ENCODE results near the gene MIDN.
A peak's percentile ranks its signal among the peaks of the same experiment; 100 is the strongest.
"Not testable (repeated sequence)": the region's sequence is repeated elsewhere in the genome, so short reads cannot be mapped to it uniquely, and the experiment has no call there.

The MIDN gene

DNA sequence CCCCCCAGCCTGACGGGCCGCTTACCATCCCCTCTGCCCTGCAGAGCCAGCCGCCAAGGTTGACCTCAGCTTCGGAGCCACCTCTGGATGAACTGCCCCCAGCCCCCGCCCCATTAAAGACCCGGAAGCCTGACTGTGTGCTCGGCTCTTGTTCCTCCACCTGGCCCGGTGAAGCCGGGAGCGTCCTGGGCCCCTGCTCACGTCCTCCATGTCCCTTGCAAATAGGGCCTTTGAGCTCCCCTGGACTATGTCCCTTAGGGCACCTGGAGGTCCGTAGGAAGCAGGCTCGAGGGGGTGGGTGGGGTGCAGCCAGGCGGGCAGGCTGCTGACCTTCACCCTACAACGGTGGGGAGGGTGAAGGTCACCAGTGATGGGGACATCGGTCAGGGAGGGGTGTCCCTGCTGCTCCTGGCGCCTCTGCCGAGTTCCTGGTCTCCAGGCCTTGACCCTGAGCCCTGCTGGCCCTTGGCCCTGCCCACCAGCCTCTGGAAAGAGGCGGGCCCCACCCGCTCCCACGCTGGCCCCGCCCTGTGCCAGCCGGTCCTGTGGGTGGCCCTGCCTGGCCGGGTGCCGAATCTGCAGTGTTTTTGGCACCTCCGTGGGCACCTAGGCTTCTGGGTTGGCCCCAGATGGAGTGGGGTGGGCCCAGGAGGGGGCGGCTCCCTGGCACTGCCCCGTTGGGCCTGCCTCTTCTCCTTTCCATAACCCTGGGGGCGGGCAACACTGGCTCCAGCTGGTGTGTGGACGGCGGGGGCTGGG lies 3.5 kb upstream of the MIDN start:
- Histone ChIP-seq H3K4me1 (ENCODE audit: control insufficient read depth, low read length) (peaks cover 51% of the 10 kb centered on the region), H3F3A (ENCODE audit: control insufficient read depth, insufficient read depth) (peaks cover 11% of the 10 kb centered on the region; the same call in 1 of the 2 replicates), H3K27me3 (ENCODE audit: control insufficient read depth, low read length) (no peaks in the 10 kb centered on the region), H3K9me2 (replicated peaks; ENCODE audit: control insufficient read depth, low read length) (no peaks in the 10 kb centered on the region), H3K4me2 (ENCODE audit: low read length) (peak overlapping the region; percentile 99), H3K4me3 (ENCODE audit: low read length) (peak overlapping the region; percentile 72), H4K20me1 (ENCODE audit: control insufficient read depth, insufficient read depth, low read depth, low read length) (no peaks in the 10 kb centered on the region), H3K36me3 (ENCODE audit: control insufficient read depth, low read length) (peaks cover 38% of the 10 kb centered on the region), H3K27ac (ENCODE audit: low read depth, low read length) (peak overlapping the region; percentile 57), H3K79me2 (ENCODE audit: control insufficient read depth, low read length) (peaks cover 49% of the 10 kb centered on the region), H3K9me3 (ENCODE audit: control insufficient read depth, insufficient read depth, low read length) (no peaks in the 10 kb centered on the region)
- no peak for TF ChIP-seq EZH2phosphoT487 (IDR thresholded peaks at IDR 0.05; ENCODE audit: borderline replicate concordance, low read length)
- TF ChIP-seq, protein P1, sequence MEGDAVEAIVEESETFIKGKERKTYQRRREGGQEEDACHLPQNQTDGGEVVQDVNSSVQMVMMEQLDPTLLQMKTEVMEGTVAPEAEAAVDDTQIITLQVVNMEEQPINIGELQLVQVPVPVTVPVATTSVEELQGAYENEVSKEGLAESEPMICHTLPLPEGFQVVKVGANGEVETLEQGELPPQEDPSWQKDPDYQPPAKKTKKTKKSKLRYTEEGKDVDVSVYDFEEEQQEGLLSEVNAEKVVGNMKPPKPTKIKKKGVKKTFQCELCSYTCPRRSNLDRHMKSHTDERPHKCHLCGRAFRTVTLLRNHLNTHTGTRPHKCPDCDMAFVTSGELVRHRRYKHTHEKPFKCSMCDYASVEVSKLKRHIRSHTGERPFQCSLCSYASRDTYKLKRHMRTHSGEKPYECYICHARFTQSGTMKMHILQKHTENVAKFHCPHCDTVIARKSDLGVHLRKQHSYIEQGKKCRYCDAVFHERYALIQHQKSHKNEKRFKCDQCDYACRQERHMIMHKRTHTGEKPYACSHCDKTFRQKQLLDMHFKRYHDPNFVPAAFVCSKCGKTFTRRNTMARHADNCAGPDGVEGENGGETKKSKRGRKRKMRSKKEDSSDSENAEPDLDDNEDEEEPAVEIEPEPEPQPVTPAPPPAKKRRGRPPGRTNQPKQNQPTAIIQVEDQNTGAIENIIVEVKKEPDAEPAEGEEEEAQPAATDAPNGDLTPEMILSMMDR (IDR thresholded peaks at IDR 0.05; ENCODE audit: low read depth, low read length, poor library complexity, severe bottlenecking): no peak

DNA sequence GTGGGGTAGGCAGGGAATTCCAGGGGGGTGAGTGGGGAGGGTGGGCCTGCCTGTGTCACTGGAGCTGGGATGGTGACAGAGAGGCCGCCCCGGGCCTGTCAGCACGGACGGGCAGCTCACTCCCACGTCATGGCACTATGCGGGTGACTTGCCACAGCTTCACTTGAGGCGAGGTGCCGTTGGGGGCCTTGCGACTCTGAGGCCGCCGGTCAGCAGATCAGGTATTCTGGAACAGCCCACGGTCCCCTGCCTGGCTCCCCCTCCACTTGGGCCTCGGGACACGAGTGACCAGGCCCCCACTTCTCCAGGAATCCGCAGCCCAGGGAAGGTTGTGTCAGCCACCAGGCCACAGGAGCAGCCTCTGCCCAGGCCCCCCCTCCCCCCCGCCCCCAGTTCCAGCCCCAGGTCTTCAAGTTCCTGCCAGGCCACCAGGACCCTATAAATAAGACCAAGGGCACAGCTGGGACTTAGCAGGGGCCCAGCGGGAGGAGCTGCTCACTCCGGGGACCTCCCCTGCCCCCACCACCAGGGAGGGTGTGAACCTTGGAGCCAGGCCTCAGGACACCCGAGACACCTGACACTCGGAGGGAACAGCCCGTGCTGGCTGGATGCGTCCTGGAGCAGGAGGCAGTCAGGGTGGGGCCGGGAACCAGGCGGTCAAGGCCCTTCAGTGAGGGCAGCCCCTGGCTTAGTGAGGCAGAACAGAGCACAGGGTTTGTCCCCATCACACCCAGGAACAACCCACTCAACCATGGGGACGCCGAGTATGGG lies 2.7 kb upstream of the MIDN start:
- Histone ChIP-seq H4K20me1 (ENCODE audit: control insufficient read depth, insufficient read depth, low read depth, low read length) (no peaks in the 10 kb centered on the region), H3F3A (ENCODE audit: control insufficient read depth, insufficient read depth) (peaks cover 11% of the 10 kb centered on the region; the same call in 1 of the 2 replicates), H3K27ac (ENCODE audit: low read depth, low read length) (no peak overlapping the region), H3K4me3 (ENCODE audit: low read length) (no peak overlapping the region), H3K4me1 (ENCODE audit: control insufficient read depth, low read length) (peaks cover 48% of the 10 kb centered on the region), H3K79me2 (ENCODE audit: control insufficient read depth, low read length) (peaks cover 57% of the 10 kb centered on the region), H3K27me3 (ENCODE audit: control insufficient read depth, low read length) (no peaks in the 10 kb centered on the region), H3K9me2 (replicated peaks; ENCODE audit: control insufficient read depth, low read length) (no peaks in the 10 kb centered on the region), H3K36me3 (ENCODE audit: control insufficient read depth, low read length) (peaks cover 41% of the 10 kb centered on the region), H3K9me3 (ENCODE audit: control insufficient read depth, insufficient read depth, low read length) (no peaks in the 10 kb centered on the region), H3K4me2 (ENCODE audit: low read length) (peak overlapping the region; percentile 99)
- TF ChIP-seq EZH2phosphoT487 (IDR thresholded peaks at IDR 0.05; ENCODE audit: borderline replicate concordance, low read length): no peak
- TF ChIP-seq, protein P1 (IDR thresholded peaks at IDR 0.05; ENCODE audit: low read depth, low read length, poor library complexity, severe bottlenecking): no peak

DNA sequence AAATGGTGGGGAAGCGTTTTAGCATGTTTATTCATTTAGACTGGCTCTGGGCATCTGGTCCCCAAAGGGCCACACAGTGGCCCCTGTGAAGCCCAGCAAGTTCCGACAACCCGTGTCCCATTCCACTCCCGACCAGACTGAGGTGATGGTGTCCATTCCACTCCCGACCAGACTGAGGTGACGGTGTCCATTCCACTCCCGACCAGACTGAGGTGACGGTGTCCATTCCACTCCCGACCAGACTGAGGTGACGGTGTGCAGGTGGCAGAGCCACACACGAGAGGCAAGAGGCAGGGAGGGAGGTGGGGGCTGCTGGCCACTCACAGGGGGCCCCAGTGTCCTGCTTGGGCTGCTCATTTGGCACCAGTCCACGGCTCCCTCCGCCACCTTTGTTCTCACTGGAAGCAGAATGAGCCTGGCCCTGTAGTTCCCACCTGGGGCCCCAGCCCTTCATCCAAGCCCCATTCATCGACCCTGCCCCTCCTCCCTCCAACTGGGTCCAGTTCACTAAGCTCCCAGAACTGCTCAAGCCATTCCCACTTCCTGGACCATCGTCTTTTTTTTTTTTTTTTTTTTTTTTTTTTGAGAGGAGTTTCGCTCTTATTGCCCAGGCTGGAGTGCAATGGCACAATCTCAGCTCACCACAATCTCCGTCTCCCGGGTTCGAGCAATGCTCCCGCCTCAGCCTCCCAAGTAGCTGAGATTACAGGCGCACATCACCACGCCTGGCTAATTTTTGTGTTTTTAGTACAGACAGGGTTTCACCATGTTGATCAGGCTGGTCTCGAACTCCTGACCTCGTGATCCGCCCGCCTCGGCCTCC lies 1.9 kb upstream of the MIDN start:
- H3K9me2 ChIP-seq (replicated peaks; ENCODE audit: control insufficient read depth, low read length); H3K4me3 ChIP-seq (ENCODE audit: low read length); H3K9me3 ChIP-seq (ENCODE audit: control insufficient read depth, insufficient read depth, low read length); H3K4me2 ChIP-seq (ENCODE audit: low read length); H3K27ac ChIP-seq (ENCODE audit: low read depth, low read length); H4K20me1 ChIP-seq (ENCODE audit: control insufficient read depth, insufficient read depth, low read depth, low read length); H3K27me3 ChIP-seq (ENCODE audit: control insufficient read depth, low read length): not testable (repeated sequence)
- H3K79me2 ChIP-seq (ENCODE audit: control insufficient read depth, low read length): peaks cover 59% of the 10 kb centered on the region
- H3F3A ChIP-seq (ENCODE audit: control insufficient read depth, insufficient read depth): peaks cover 12% of the 10 kb centered on the region
- peaks cover 41% of the 10 kb centered on the region for H3K4me1 ChIP-seq (ENCODE audit: control insufficient read depth, low read length)
- H3K36me3 ChIP-seq (ENCODE audit: control insufficient read depth, low read length): peaks cover 49% of the 10 kb centered on the region
